Measurements from ENCODE around the gene DSG2.

The DSG2 gene

GRCh38 chr18:31579375-31579774 is 81.4 kb downstream of the DSG2 start:
- Histone ChIP-seq H3K9me3 (ENCODE audit: control insufficient read depth, insufficient read depth, low read length) (no peaks in the 10 kb centered on the region), H3K9ac (ENCODE audit: low read depth, low read length) (no peak overlapping the region), H3K36me3 (ENCODE audit: control insufficient read depth, insufficient read depth, low read length) (no peaks in the 10 kb centered on the region), H3K4me1 (ENCODE audit: control insufficient read depth, insufficient read depth, low read length) (no peaks in the 10 kb centered on the region), H3K27me3 (ENCODE audit: control insufficient read depth, insufficient read depth, low read length) (no peaks in the 10 kb centered on the region), H3K4me3 (ENCODE audit: low read depth, low read length) (no peak overlapping the region)

- H3K4me1 ChIP-seq (ENCODE audit: control insufficient read depth, insufficient read depth, low read length): no peaks in the 10 kb centered on the region
- H3K4me3 ChIP-seq (ENCODE audit: low read depth, low read length): no peak overlapping the region
- no peaks in the 10 kb centered on the region for H3K36me3 ChIP-seq (ENCODE audit: control insufficient read depth, insufficient read depth, low read length)
- no peaks in the 10 kb centered on the region for H3K27me3 ChIP-seq (ENCODE audit: control insufficient read depth, insufficient read depth, low read length)
- no peaks in the 10 kb centered on the region for H3K9me3 ChIP-seq (ENCODE audit: control insufficient read depth, insufficient read depth, low read length)
- no peak overlapping the region for H3K9ac ChIP-seq (ENCODE audit: low read depth, low read length)
Observed at GRCh38 chr18:31581498-31582197, 83.7 kb downstream of the DSG2 start.

GRCh38 chr18:31583185-31583854 is 85.3 kb downstream of the DSG2 start:
- H3K4me3 ChIP-seq (ENCODE audit: low read depth, low read length): no peak overlapping the region
- no peaks in the 10 kb centered on the region for H3K36me3 ChIP-seq (ENCODE audit: control insufficient read depth, insufficient read depth, low read length)
- H3K9me3 ChIP-seq (ENCODE audit: control insufficient read depth, insufficient read depth, low read length): no peaks in the 10 kb centered on the region
- no peak overlapping the region for H3K9ac ChIP-seq (ENCODE audit: low read depth, low read length)
- H3K27me3 ChIP-seq (ENCODE audit: control insufficient read depth, insufficient read depth, low read length): no peaks in the 10 kb centered on the region
- no peaks in the 10 kb centered on the region for H3K4me1 ChIP-seq (ENCODE audit: control insufficient read depth, insufficient read depth, low read length)

GRCh38 chr18:31585991-31586390 is 88.0 kb downstream of the DSG2 start:
- Histone ChIP-seq H3K27me3 (ENCODE audit: control insufficient read depth, insufficient read depth, low read length) (no peaks in the 10 kb centered on the region), H3K4me3 (ENCODE audit: low read depth, low read length) (no peak overlapping the region), H3K9me3 (ENCODE audit: control insufficient read depth, insufficient read depth, low read length) (no peaks in the 10 kb centered on the region), H3K9ac (ENCODE audit: low read depth, low read length) (no peak overlapping the region), H3K4me1 (ENCODE audit: control insufficient read depth, insufficient read depth, low read length) (no peaks in the 10 kb centered on the region), H3K36me3 (ENCODE audit: control insufficient read depth, insufficient read depth, low read length) (no peaks in the 10 kb centered on the region)

GRCh38 chr18:31586616-31587015 is 88.6 kb downstream of the DSG2 start:
- no peaks in the 10 kb centered on the region for H3K4me1 ChIP-seq (ENCODE audit: control insufficient read depth, insufficient read depth, low read length)
- H3K4me3 ChIP-seq (ENCODE audit: low read depth, low read length): no peak overlapping the region
- H3K9ac ChIP-seq (ENCODE audit: low read depth, low read length): no peak overlapping the region
- no peaks in the 10 kb centered on the region for H3K36me3 ChIP-seq (ENCODE audit: control insufficient read depth, insufficient read depth, low read length)
- H3K27me3 ChIP-seq (ENCODE audit: control insufficient read depth, insufficient read depth, low read length): no peaks in the 10 kb centered on the region
- no peaks in the 10 kb centered on the region for H3K9me3 ChIP-seq (ENCODE audit: control insufficient read depth, insufficient read depth, low read length)

- no peaks in the 10 kb centered on the region for H3K4me1 ChIP-seq (ENCODE audit: control insufficient read depth, insufficient read depth, low read length)
- H3K9me3 ChIP-seq (ENCODE audit: control insufficient read depth, insufficient read depth, low read length): no peaks in the 10 kb centered on the region
- no peaks in the 10 kb centered on the region for H3K36me3 ChIP-seq (ENCODE audit: control insufficient read depth, insufficient read depth, low read length)
- H3K9ac ChIP-seq (ENCODE audit: low read depth, low read length): no peak overlapping the region
- no peaks in the 10 kb centered on the region for H3K27me3 ChIP-seq (ENCODE audit: control insufficient read depth, insufficient read depth, low read length)
- H3K4me3 ChIP-seq (ENCODE audit: low read depth, low read length): no peak overlapping the region
Observed at GRCh38 chr18:31587529-31587928, 89.6 kb downstream of the DSG2 start.

GRCh38 chr18:31590570-31590969 is 92.6 kb downstream of the DSG2 start:
- Histone ChIP-seq H3K27me3 (ENCODE audit: control insufficient read depth, insufficient read depth, low read length) (no peaks in the 10 kb centered on the region), H3K9ac (ENCODE audit: low read depth, low read length) (no peak overlapping the region), H3K4me3 (ENCODE audit: low read depth, low read length) (no peak overlapping the region), H3K4me1 (ENCODE audit: control insufficient read depth, insufficient read depth, low read length) (no peaks in the 10 kb centered on the region), H3K9me3 (ENCODE audit: control insufficient read depth, insufficient read depth, low read length) (no peaks in the 10 kb centered on the region), H3K36me3 (ENCODE audit: control insufficient read depth, insufficient read depth, low read length) (no peaks in the 10 kb centered on the region)

- H3K4me1 ChIP-seq (ENCODE audit: control insufficient read depth, insufficient read depth, low read length): no peaks in the 10 kb centered on the region
- no peaks in the 10 kb centered on the region for H3K9me3 ChIP-seq (ENCODE audit: control insufficient read depth, insufficient read depth, low read length)
- no peak overlapping the region for H3K9ac ChIP-seq (ENCODE audit: low read depth, low read length)
- no peak overlapping the region for H3K4me3 ChIP-seq (ENCODE audit: low read depth, low read length)
- H3K36me3 ChIP-seq (ENCODE audit: control insufficient read depth, insufficient read depth, low read length): no peaks in the 10 kb centered on the region
- H3K27me3 ChIP-seq (ENCODE audit: control insufficient read depth, insufficient read depth, low read length): no peaks in the 10 kb centered on the region
Observed at GRCh38 chr18:31591113-31591512, 93.1 kb downstream of the DSG2 start.

GRCh38 chr18:31591628-31592027 is 93.7 kb downstream of the DSG2 start, which contains the start of gene TTR:
TTR (plus strand) TSS chr18:31591877; CDS start chr18:31591903, 26 bp downstream.
- no peaks in the 10 kb centered on the region for H3K27me3 ChIP-seq (ENCODE audit: control insufficient read depth, insufficient read depth, low read length)
- H3K9me3 ChIP-seq (ENCODE audit: control insufficient read depth, insufficient read depth, low read length): no peaks in the 10 kb centered on the region
- H3K36me3 ChIP-seq (ENCODE audit: control insufficient read depth, insufficient read depth, low read length): no peaks in the 10 kb centered on the region
- H3K9ac ChIP-seq (ENCODE audit: low read depth, low read length): no peak within 1 kb of the TSS
- H3K4me3 ChIP-seq (ENCODE audit: low read depth, low read length): no peak within 1 kb of the TSS
- H3K4me1 ChIP-seq (ENCODE audit: control insufficient read depth, insufficient read depth, low read length): no peaks in the 10 kb centered on the region

- H3K36me3 ChIP-seq (ENCODE audit: control insufficient read depth, insufficient read depth, low read length): no peaks in the 10 kb centered on the region
- H3K9ac ChIP-seq (ENCODE audit: low read depth, low read length): no peak overlapping the region
- H3K4me3 ChIP-seq (ENCODE audit: low read depth, low read length): no peak overlapping the region
- no peaks in the 10 kb centered on the region for H3K9me3 ChIP-seq (ENCODE audit: control insufficient read depth, insufficient read depth, low read length)
- H3K27me3 ChIP-seq (ENCODE audit: control insufficient read depth, insufficient read depth, low read length): no peaks in the 10 kb centered on the region
- no peaks in the 10 kb centered on the region for H3K4me1 ChIP-seq (ENCODE audit: control insufficient read depth, insufficient read depth, low read length)
Observed at GRCh38 chr18:31592506-31593157, 94.7 kb downstream of the DSG2 start.

- Histone ChIP-seq H3K27me3 (ENCODE audit: control insufficient read depth, insufficient read depth, low read length) (no peaks in the 10 kb centered on the region), H3K36me3 (ENCODE audit: control insufficient read depth, insufficient read depth, low read length) (no peaks in the 10 kb centered on the region), H3K9me3 (ENCODE audit: control insufficient read depth, insufficient read depth, low read length) (no peaks in the 10 kb centered on the region), H3K9ac (ENCODE audit: low read depth, low read length) (no peak overlapping the region), H3K4me3 (ENCODE audit: low read depth, low read length) (no peak overlapping the region), H3K4me1 (ENCODE audit: control insufficient read depth, insufficient read depth, low read length) (no peaks in the 10 kb centered on the region)
Observed at GRCh38 chr18:31595121-31595771, 97.3 kb downstream of the DSG2 start.
